HG02884 (cell line): ENCODE measurements around the gene SPON2.
"Not testable (repeated sequence)": the region's sequence is repeated elsewhere in the genome, so short reads cannot be mapped to it uniquely, and the experiment has no call there.

ENCODE experiments used
- ATAC-seq: cut with Tn5 transposase; IDR thresholded peaks from one replicate; pipeline ENCODE4 v1.9.1; 2021; ENCODE audit warnings: mild to moderate bottlenecking, moderate library complexity; ENCODE audit not compliant: unreplicated experiment

SPON2 gene

GRCh38 chr4:1152290-1152689, 20.1 kb downstream of the SPON2 start:
- no peak for ATAC-seq

- no peak for ATAC-seq
These were observed 20.8 kb downstream of the SPON2 start for GRCh38 chr4:1151541-1151940.

- no peak for ATAC-seq
These were observed 21.5 kb downstream of the SPON2 start for GRCh38 chr4:1150875-1151274.

- no peak for ATAC-seq
These were observed 32.5 kb downstream of the SPON2 start for GRCh38 chr4:1139860-1140259.

- no peak for ATAC-seq
These were observed 34.5 kb downstream of the SPON2 start for GRCh38 chr4:1137850-1138249.

- no peak for ATAC-seq
These were observed 35.2 kb downstream of the SPON2 start for GRCh38 chr4:1137063-1137776.

GRCh38 chr4:1136048-1136447, 36.3 kb downstream of the SPON2 start:
- no peak for ATAC-seq

GRCh38 chr4:1133033-1133432, 39.4 kb downstream of the SPON2 start:
- ATAC-seq: no peak

GRCh38 chr4:1130316-1131186, 41.8 kb downstream of the SPON2 start:
- peak; percentile 69 for ATAC-seq

- no peak for ATAC-seq
These were observed 45.9 kb downstream of the SPON2 start for GRCh38 chr4:1126506-1126905.

- not testable (repeated sequence) for ATAC-seq
These were observed 46.9 kb downstream of the SPON2 start for GRCh38 chr4:1125466-1125865.

GRCh38 chr4:1124818-1125217, 47.6 kb downstream of the SPON2 start:
- ATAC-seq: no peak

- ATAC-seq: no peak
These were observed 49.9 kb downstream of the SPON2 start for GRCh38 chr4:1122505-1122904.
